Measurements from ENCODE around the gene EIF4G3.

GRCh38 chr1:21066356-21067012, 110.2 kb downstream of the EIF4G3 start:
- TF ChIP-seq POLR2AphosphoS5 (IDR thresholded peaks at IDR 0.05; ENCODE audit: borderline replicate concordance, low read depth, low read length) (no peak), EZH2 (IDR thresholded peaks at IDR 0.05) (no peak)

Data from SK-N-MC (cell line).